Neuronal stem cell (in vitro differentiated cells): Measurements from ENCODE around the gene CCNQ.

Experiments
- DNase-seq: peaks from one replicate; pipeline ENCODE4 v3.0.0-alpha.2; 2013; ENCODE audit warnings: low spot score
- H2AFZ ChIP-seq: one replicate; pipeline ENCODE4 v1.6.1; 2013; ENCODE audit warnings: mild to moderate bottlenecking, low read length, inconsistent platforms
- H2AK5ac ChIP-seq: 2 replicates; pipeline ENCODE4 v1.6.1; 2013; ENCODE audit warnings: low read depth, mild to moderate bottlenecking, inconsistent platforms, low read length, moderate library complexity, mixed read lengths
- H2BK120ac ChIP-seq: 2 replicates; pipeline ENCODE4 v1.6.1; 2013; ENCODE audit warnings: low read depth, mild to moderate bottlenecking, inconsistent platforms, low read length, moderate library complexity, mixed read lengths
- H2BK12ac ChIP-seq: one replicate; pipeline ENCODE4 v1.6.1; 2013; ENCODE audit warnings: low read length, inconsistent platforms
- H2BK15ac ChIP-seq: 2 replicates; pipeline ENCODE4 v1.6.1; 2013; ENCODE audit warnings: mild to moderate bottlenecking, low read length, inconsistent platforms, mixed read lengths
- H2BK5ac ChIP-seq: one replicate; pipeline ENCODE4 v1.6.1; 2013; ENCODE audit warnings: inconsistent platforms, mild to moderate bottlenecking, low read length, moderate library complexity
- H3K14ac ChIP-seq: one replicate; pipeline ENCODE4 v1.6.1; 2013; ENCODE audit warnings: low read length, inconsistent platforms
- H3K18ac ChIP-seq: 2 replicates; pipeline ENCODE4 v1.6.1; 2013; ENCODE audit warnings: low read length, inconsistent platforms
- H3K23ac ChIP-seq: 2 replicates; pipeline ENCODE4 v1.6.1; 2013; ENCODE audit warnings: low read depth, mild to moderate bottlenecking, mixed read lengths, low read length, inconsistent platforms; ENCODE audit not compliant: poor library complexity
- H3K27ac ChIP-seq: replicated peaks from 3 replicates; pipeline ENCODE4 v1.5.1; 2013; ENCODE audit warnings: low read length, inconsistent platforms
- H3K27me3 ChIP-seq, 3 experiments: 2 replicates each; pipeline ENCODE4 v1.6.1; 2013; ENCODE audit warnings: low read length in 3 of 3, mild to moderate bottlenecking in 2 of 3, inconsistent platforms in 1 of 3, low read depth in 1 of 3, mixed read lengths in 1 of 3, moderate library complexity in 1 of 3; ENCODE audit not compliant: control insufficient read depth in 3 of 3, insufficient read depth in 3 of 3
- H3K36me3 ChIP-seq, 2 donors: replicated peaks in 1 of 2; 2 replicates each; pipeline ENCODE4 v1.6.1; 2013; ENCODE audit warnings: low read length in 2 of 2; ENCODE audit not compliant: control insufficient read depth in 2 of 2, insufficient read depth in 2 of 2
- H3K4ac ChIP-seq: 2 replicates; pipeline ENCODE4 v1.6.1; 2013; ENCODE audit warnings: inconsistent platforms, mild to moderate bottlenecking, low read length, moderate library complexity
- H3K4me1 ChIP-seq, 2 donors: 1 replicate in 1 of 2; 2 replicates in 1 of 2; pipeline ENCODE4 v1.6.1; 2013; ENCODE audit warnings: low read length in 2 of 2, low read depth in 1 of 2; ENCODE audit not compliant: control insufficient read depth in 2 of 2, insufficient read depth in 1 of 2
- H3K4me2 ChIP-seq: one replicate; pipeline ENCODE4 v1.6.1; 2013; ENCODE audit warnings: mild to moderate bottlenecking, low read length, inconsistent platforms; ENCODE audit not compliant: insufficient read depth, poor library complexity, severe bottlenecking
- H3K4me3 ChIP-seq, 2 donors: 2 replicates each; pipeline ENCODE4 v1.5.1; 2013; ENCODE audit warnings: low read length in 2 of 2, mild to moderate bottlenecking in 2 of 2, inconsistent platforms in 1 of 2, moderate library complexity in 1 of 2
- H3K79me1 ChIP-seq: one replicate; pipeline ENCODE4 v1.6.1; 2013; ENCODE audit warnings: low read depth, mild to moderate bottlenecking, inconsistent platforms, low read length, moderate library complexity
- H3K9ac ChIP-seq: one replicate; pipeline ENCODE4 v1.6.1; 2013; ENCODE audit warnings: mild to moderate bottlenecking, low read depth, low read length, inconsistent platforms; ENCODE audit not compliant: poor library complexity
- H3K9me3 ChIP-seq, 2 donors: replicated peaks in 1 of 2; 2 replicates each; pipeline versions ENCODE3 to v1.6.1; 2013; ENCODE audit warnings: low read length in 2 of 2, mild to moderate bottlenecking in 2 of 2, inconsistent platforms in 1 of 2, low read depth in 1 of 2, mixed read lengths in 1 of 2, moderate library complexity in 1 of 2; ENCODE audit not compliant: control insufficient read depth in 2 of 2, insufficient read depth in 1 of 2
- H4K8ac ChIP-seq: one replicate; pipeline ENCODE4 v1.6.1; 2013; ENCODE audit warnings: low read depth, mild to moderate bottlenecking, inconsistent platforms, low read length, moderate library complexity
- H4K91ac ChIP-seq: one replicate; pipeline ENCODE4 v1.6.1; 2013; ENCODE audit warnings: low read length, low read depth, mild to moderate bottlenecking, inconsistent platforms; ENCODE audit not compliant: poor library complexity
- WGBS, 2 donors: extraction: QIAGEN DNeasy Blood & Tissue Kit; methylation state at CpG; one replicate each; pipeline ENCODE4 v1.1.7; 2013; ENCODE audit warnings: missing lambda C conversion rate in 2 of 2, mixed read lengths in 1 of 2; ENCODE audit not compliant: insufficient read length in 2 of 2, insufficient replicate concordance in 1 of 2; ENCODE audit errors: extremely low coverage in 2 of 2; 5-methylcytosine and 5-hydroxymethylcytosine counted together

Gene CCNQ

DNA sequence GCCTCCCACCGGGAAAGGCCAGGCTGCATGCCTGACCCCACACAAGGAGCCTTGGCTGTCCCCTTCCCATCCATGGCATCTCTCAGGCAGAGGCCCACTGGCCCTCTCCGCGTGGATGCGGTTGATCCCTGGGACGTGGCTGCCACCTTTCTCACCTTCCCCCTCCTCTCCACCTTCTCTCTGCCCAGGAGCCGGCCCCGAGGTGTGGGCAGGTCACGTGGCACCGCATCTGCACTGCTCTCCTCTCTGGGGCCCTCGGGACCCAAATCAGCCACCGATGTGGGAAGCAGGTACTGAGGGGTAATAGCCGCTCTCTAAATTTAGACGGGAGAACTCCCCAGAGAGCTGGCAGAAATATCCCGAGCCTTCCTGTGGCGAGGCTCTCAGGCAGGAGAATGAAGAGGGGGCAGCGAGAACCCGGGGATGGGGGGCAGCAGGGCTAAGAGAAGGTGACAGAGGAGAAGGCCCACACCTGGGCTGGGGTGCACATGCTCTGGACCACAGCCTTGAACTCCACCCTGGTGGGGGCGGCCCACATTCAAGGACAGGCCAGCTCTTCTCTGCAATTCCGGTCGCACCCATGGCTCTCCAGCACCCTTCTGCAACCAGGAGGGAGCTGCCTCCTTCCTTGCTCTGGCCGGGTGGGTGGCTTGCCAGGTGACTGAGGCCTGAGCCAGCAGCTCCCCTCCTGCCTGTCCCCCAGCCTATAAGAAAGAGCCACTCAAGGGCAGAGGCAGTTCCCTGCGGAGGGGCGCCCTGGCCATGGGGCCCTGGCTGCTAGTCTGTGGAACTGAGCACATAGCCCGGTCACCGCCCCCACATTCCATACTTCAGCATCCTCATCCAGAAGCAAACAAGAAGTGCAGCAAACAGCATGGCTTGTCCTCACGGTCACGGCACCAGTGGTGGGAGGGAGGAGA is 38.4 kb upstream of the CCNQ start:
- H2BK120ac ChIP-seq = no peak overlapping the region
- H3K4me2 ChIP-seq = no peak overlapping the region
- H3K14ac ChIP-seq = no peak overlapping the region
- peaks cover 7 to 12% of the 10 kb centered on the region in 2 donors for H3K4me1 ChIP-seq
- H2AK5ac ChIP-seq = no peak overlapping the region
- H3K9me3 ChIP-seq = no peaks in the 10 kb centered on the region
- no peak overlapping the region for H2BK15ac ChIP-seq
- no peak overlapping the region for H3K4me3 ChIP-seq
- H3K9ac ChIP-seq = no peak overlapping the region
- no peak overlapping the region for H2BK12ac ChIP-seq
- no peak overlapping the region for H3K23ac ChIP-seq
- no peak overlapping the region for H3K18ac ChIP-seq
- H3K27me3 ChIP-seq = peaks cover 0 to 86% (median 0%) of the 10 kb centered on the region in 3 experiments
- H4K91ac ChIP-seq = no peak overlapping the region
- H3K27ac ChIP-seq = no peak overlapping the region
- no CpG with 5 or more reads among the region's 27 CpGs for WGBS, 2 donors
- no peak overlapping the region for H3K4ac ChIP-seq
- no peak for DNase-seq
- no peak overlapping the region for H2BK5ac ChIP-seq
- H3K79me1 ChIP-seq = no peaks in the 10 kb centered on the region
- H3K36me3 ChIP-seq = no peaks in the 10 kb centered on the region
- H2AFZ ChIP-seq = no peak overlapping the region
- H4K8ac ChIP-seq = no peak overlapping the region

GRCh38 chrX:153636716-153637115 is 37.8 kb upstream of the CCNQ start:
- Histone ChIP-seq H3K4ac (no peak overlapping the region), H3K27ac (no peak overlapping the region), H3K4me1 (peaks cover 6 to 9% of the 10 kb centered on the region in 2 donors), H3K23ac (no peak overlapping the region), H4K8ac (no peak overlapping the region), H2BK5ac (no peak overlapping the region), H2AFZ (no peak overlapping the region), H2BK12ac (no peak overlapping the region), H2BK15ac (no peak overlapping the region), H4K91ac (no peak overlapping the region), H3K14ac (no peak overlapping the region), H3K18ac (no peak overlapping the region), H3K9me3 (no peaks in the 10 kb centered on the region), H3K4me2 (no peak overlapping the region), H3K4me3 (no peak overlapping the region), H2BK120ac (no peak overlapping the region), H2AK5ac (no peak overlapping the region), H3K9ac (no peak overlapping the region), H3K79me1 (no peaks in the 10 kb centered on the region), H3K27me3 (peaks cover 0 to 92% (median 0%) of the 10 kb centered on the region in 3 experiments), H3K36me3 (no peaks in the 10 kb centered on the region)
- no CpG with 5 or more reads among the region's 5 CpGs for WGBS, 2 donors
- no peak for DNase-seq

- DNase-seq = no peak
- H4K91ac ChIP-seq = no peak overlapping the region
- H3K9me3 ChIP-seq = no peaks in the 10 kb centered on the region
- H3K23ac ChIP-seq = no peak overlapping the region
- H3K4me1 ChIP-seq = peaks cover 0 to 4% of the 10 kb centered on the region in 2 donors
- no peak overlapping the region for H3K9ac ChIP-seq
- no peaks in the 10 kb centered on the region for H3K79me1 ChIP-seq
- no peak overlapping the region for H3K18ac ChIP-seq
- H2BK12ac ChIP-seq = no peak overlapping the region
- H3K4ac ChIP-seq = no peak overlapping the region
- no peaks in the 10 kb centered on the region for H3K36me3 ChIP-seq
- H2AK5ac ChIP-seq = no peak overlapping the region
- no peak overlapping the region for H2BK120ac ChIP-seq
- no peak overlapping the region for H3K4me2 ChIP-seq
- H2AFZ ChIP-seq = no peak overlapping the region
- H2BK15ac ChIP-seq = no peak overlapping the region
- no peak overlapping the region for H3K27ac ChIP-seq
- H4K8ac ChIP-seq = no peak overlapping the region
- H3K27me3 ChIP-seq = peaks cover 0 to 92% (median 0%) of the 10 kb centered on the region in 3 experiments
- H3K4me3 ChIP-seq = no peak overlapping the region
- H2BK5ac ChIP-seq = no peak overlapping the region
- no CpG with 5 or more reads among the region's 21 CpGs for WGBS, 2 donors
- H3K14ac ChIP-seq = no peak overlapping the region
These were observed 37.1 kb upstream of the CCNQ start for GRCh38 chrX:153635788-153636668.

DNA sequence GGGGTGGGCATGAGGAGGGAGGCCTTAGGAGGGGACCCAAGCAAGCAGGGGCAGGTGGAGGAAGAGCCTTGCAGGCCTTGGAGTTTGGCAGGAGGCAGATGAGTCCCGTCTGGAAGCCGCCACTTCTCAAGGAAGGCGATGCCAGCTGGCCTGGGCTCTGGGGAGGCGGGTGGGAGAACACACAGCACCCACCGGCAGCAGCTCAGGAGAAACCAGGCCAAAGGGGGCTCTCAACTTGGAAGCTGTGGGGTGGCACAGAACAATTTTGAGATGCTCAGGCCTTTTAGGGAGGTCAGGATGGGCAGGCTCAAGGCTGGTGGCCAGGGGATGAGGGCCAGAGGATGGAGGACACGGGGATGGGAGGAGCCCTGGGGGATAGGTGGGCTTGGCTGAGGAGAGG is 36.4 kb upstream of the CCNQ start:
- Histone ChIP-seq H3K79me1 (no peaks in the 10 kb centered on the region), H3K4me3 (no peak overlapping the region), H3K4me1 (no peaks in the 10 kb centered on the region), H3K27me3 (peaks cover 0 to 89% (median 0%) of the 10 kb centered on the region in 3 experiments), H3K4ac (no peak overlapping the region), H2BK5ac (no peak overlapping the region), H3K14ac (no peak overlapping the region), H4K8ac (no peak overlapping the region), H2AFZ (no peak overlapping the region), H3K18ac (no peak overlapping the region), H4K91ac (no peak overlapping the region), H2AK5ac (no peak overlapping the region), H3K9ac (no peak overlapping the region), H2BK120ac (no peak overlapping the region), H3K27ac (no peak overlapping the region), H3K36me3 (no peaks in the 10 kb centered on the region), H3K4me2 (no peak overlapping the region), H3K9me3 (no peaks in the 10 kb centered on the region), H2BK15ac (no peak overlapping the region), H2BK12ac (no peak overlapping the region), H3K23ac (no peak overlapping the region)
- WGBS, 2 donors = no CpG with 5 or more reads among the region's 6 CpGs
- no peak for DNase-seq
